Rectal smooth muscle tissue (tissue), 1 donor: ENCODE results near the gene CTRB1.

Experiments used
- H3K27ac ChIP-seq: one replicate; pipeline ENCODE4 v1.7.0; 2013; ENCODE audit warnings: low read depth, low read length, inconsistent platforms
- H3K27me3 ChIP-seq: one replicate; pipeline ENCODE4 v1.7.0; 2013; ENCODE audit warnings: low read length; ENCODE audit not compliant: control insufficient read depth, insufficient read depth
- H3K36me3 ChIP-seq: one replicate; pipeline ENCODE4 v1.7.0; 2013; ENCODE audit warnings: low read length; ENCODE audit not compliant: control insufficient read depth, insufficient read depth
- H3K4me1 ChIP-seq: one replicate; pipeline ENCODE4 v1.7.0; 2013; ENCODE audit warnings: low read length; ENCODE audit not compliant: control insufficient read depth, insufficient read depth
- H3K4me3 ChIP-seq: one replicate; pipeline ENCODE4 v1.7.0; 2013; ENCODE audit warnings: low read length
- H3K9ac ChIP-seq: one replicate; pipeline ENCODE4 v1.7.0; 2013; ENCODE audit warnings: low read length

The CTRB1 gene

DNA sequence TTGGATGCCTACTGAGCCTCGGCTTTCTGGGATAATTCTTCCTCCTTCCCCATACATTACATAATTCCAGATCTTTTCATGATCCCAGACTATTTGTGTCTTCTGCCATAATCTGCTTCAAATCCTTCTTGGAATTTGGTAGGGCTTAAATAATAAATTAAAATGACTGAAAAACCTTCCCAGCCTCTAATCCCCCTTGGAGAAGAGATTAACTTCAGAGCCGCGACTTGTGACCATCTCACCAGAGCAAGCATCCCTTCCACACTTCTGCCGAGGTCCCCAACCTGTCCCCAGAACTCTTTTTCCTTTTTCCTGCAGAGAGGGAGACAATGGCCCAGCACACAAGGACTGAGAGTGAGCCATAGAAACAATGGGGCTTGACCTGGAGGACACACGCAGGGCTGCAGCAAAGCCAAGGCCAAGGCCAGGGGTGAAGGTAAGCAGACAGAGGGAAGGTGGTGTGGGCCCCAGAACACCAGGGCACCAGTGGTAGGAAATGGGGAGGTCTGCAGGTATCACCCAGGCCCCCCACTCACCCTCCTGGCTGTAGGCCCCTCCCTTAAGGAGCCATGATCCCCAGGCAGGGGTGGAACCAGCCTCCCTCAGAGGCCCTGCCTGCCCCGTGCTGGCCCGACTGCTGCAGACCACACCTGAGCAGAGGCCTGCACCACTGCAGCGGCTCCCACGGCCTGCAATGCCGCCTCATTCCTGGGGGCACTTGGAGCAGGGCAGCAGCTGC lies 42.2 kb downstream of the CTRB1 start:
- Histone ChIP-seq H3K36me3 (no peaks in the 10 kb centered on the region), H3K27ac (no peak overlapping the region), H3K4me3 (no peak overlapping the region), H3K27me3 (no peaks in the 10 kb centered on the region), H3K4me1 (peaks cover 51% of the 10 kb centered on the region), H3K9ac (no peak overlapping the region)

DNA sequence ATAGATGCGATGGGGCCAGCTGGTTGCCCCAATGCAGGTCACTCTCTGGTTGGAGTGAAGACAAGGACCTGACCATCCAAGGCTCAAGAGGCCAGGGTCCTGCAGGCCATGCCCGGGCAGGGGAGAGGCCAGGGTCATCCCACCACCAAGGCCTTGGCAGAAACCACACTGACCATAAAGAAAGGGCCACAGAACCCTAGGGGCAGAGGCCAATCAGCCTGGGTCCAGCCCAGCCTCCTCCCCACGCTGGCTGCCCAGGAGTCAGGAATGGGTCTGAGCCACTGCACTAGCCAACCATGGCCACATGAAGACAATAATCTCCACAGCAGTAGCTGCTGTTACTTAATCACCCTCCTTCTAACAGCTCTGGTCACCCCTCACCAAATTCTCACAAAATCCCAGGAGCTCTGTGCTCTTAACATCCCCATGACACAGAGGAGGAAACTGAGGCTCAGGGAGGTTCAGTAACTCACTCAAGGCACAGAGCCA lies 42.8 kb downstream of the CTRB1 start:
- Histone ChIP-seq H3K27ac (no peak overlapping the region), H3K4me3 (peak overlapping the region; percentile 10), H3K27me3 (no peaks in the 10 kb centered on the region), H3K36me3 (no peaks in the 10 kb centered on the region), H3K4me1 (peaks cover 50% of the 10 kb centered on the region), H3K9ac (no peak overlapping the region)

DNA sequence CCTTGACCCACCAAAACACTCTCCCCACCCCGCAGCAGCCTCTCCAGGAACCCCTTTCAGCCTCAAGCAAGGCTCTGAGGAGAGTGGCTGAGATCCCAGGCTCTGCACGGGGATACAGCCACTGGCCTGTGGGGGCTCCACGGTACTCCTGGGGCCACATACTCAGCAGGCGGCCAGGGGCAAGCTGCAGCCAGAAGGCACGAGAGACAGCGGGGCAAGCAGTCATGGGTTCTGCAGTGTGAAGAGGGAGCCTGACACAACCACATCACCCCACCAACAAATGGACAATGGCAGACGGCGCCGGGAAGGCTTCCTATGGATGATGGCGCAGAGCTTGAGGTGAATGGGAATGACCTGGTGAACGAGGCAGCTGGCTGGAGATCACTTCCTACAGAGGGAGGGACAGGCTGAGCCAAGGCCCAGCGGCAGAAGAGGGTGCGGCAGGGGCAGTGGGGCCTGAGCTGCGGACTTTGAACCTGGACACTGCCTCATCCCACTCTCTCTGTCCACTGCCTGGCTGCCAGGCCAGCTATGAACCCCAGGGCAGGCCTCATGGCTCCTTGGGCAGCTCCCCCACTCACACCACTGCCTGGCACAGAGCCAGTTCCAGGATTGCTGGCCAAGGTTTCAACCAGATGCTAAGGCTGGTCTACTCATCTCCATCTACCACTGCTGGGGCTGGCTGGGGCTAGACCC lies 43.5 kb downstream of the CTRB1 start:
- Histone ChIP-seq H3K4me1 (peaks cover 45% of the 10 kb centered on the region), H3K27ac (peak overlapping the region; percentile 22), H3K4me3 (peak overlapping the region; percentile 10)

DNA sequence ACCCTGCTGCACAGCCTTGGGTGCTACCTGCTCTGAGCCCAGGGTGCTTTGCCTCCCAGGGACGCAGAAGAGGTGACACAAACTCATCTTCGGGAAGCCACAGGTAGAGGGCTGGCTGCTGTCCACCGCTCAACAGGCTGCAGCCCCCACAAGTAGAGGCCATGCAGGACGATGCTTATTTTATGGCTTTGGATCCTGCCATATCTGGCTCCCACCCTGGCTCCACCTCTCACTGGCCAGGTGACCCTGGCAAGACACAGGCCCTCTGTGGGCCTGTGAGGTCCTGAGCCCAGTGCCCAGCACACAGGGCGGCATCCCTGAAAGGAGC lies 44.0 kb downstream of the CTRB1 start:
- Histone ChIP-seq H3K27ac (peak overlapping the region; percentile 22), H3K4me1 (peaks cover 44% of the 10 kb centered on the region), H3K27me3 (no peaks in the 10 kb centered on the region), H3K9ac (no peak overlapping the region), H3K4me3 (peak overlapping the region; percentile 10), H3K36me3 (no peaks in the 10 kb centered on the region)

More for the DNA sequence above, 43.5 kb downstream of the CTRB1 start:
- Histone ChIP-seq H3K27me3 (no peaks in the 10 kb centered on the region), H3K9ac (no peak overlapping the region), H3K36me3 (no peaks in the 10 kb centered on the region)

DNA sequence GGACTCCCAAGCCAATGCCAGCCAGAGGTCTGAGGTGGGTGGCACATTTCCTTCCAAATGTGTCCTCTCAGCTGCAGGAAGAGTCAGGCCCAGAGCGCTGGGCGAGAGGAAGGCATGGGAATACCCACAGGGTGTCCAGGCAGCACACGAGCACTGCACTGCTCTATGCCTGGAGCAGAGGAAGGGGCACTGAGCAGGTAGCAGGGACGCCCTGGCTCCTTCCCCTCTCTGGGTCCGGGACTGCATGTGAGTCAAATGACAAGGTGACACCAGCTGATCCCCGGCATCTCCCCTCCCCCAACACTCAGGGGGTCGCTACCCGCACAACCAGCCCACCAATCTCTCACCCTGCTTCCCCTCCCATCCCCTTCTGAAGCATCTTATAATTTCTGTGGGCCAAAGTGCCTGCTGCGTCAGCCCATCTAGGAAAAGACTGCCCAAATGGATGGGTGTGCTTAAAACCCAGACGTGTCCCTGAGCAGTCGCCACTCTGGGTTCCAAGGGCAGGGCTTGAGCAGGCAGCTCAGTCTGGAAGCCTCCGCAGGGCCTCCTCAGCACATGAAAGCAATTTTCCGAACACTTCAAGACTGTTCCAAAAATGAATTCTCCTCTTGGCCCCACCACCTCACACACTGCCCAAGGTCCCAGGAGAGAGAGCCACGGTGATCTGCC lies 44.6 kb downstream of the CTRB1 start:
- H3K36me3 ChIP-seq: no peaks in the 10 kb centered on the region
- peaks cover 42% of the 10 kb centered on the region for H3K4me1 ChIP-seq
- no peak overlapping the region for H3K9ac ChIP-seq
- no peaks in the 10 kb centered on the region for H3K27me3 ChIP-seq
- peak overlapping the region; percentile 88 for H3K4me3 ChIP-seq
- peak overlapping the region; percentile 93 for H3K27ac ChIP-seq

DNA sequence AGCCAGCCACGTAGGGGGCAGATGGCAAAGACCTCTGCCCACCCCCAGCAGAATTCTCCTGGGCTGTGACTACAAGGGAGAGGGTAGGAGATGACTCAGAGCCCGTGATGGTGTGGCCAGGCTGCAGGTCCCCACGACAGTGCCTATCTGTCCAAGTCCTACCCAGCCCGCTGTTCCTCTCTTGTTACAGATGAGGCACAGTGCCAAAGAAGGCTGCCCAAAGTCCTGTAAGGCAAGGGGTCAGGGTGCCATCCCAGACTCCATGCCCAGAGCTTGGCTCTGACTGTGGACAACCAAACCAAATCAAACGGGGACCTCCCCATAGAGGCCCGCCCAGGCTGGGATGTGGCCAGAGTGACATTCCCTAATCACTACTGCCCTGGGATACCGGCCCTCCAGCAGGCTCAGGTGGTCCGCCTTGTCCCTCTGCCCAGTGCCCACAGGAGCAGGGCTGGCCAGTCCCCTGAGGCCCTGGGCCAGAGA lies 45.2 kb downstream of the CTRB1 start:
- Histone ChIP-seq H3K9ac (no peak overlapping the region), H3K27ac (peak overlapping the region; percentile 93), H3K4me3 (peak overlapping the region; percentile 88), H3K36me3 (no peaks in the 10 kb centered on the region), H3K4me1 (peaks cover 37% of the 10 kb centered on the region), H3K27me3 (no peaks in the 10 kb centered on the region)

DNA sequence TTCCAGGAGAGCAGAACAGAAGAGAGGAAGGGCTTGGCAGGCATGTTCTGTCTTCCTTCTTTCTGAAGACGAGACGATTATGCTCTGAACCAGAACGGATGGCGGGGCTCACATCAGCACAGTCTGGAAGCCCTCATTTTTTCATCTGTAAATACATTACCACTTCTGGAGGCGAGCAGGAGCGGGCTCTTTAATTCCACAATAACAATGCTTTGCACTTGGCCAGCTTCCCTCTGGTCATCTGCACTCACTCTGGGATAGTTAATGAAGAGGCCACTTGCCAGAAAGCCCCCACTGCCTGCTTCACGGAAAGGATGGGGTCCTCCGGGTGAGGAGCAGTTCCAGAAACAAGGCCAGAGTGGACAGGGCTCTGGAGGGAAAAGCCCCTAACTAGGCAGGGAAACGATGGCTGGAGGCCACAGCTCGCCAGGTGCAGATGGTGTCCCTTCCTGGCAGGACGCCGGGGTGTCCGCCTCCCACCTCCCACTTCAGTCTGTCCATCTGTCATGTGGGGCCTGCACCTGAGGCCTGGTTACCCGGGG lies 45.7 kb downstream of the CTRB1 start:
- Histone ChIP-seq H3K27me3 (no peaks in the 10 kb centered on the region), H3K4me3 (peak overlapping the region; percentile 88), H3K36me3 (no peaks in the 10 kb centered on the region), H3K4me1 (peaks cover 37% of the 10 kb centered on the region), H3K27ac (peak overlapping the region; percentile 93), H3K9ac (no peak overlapping the region)

DNA sequence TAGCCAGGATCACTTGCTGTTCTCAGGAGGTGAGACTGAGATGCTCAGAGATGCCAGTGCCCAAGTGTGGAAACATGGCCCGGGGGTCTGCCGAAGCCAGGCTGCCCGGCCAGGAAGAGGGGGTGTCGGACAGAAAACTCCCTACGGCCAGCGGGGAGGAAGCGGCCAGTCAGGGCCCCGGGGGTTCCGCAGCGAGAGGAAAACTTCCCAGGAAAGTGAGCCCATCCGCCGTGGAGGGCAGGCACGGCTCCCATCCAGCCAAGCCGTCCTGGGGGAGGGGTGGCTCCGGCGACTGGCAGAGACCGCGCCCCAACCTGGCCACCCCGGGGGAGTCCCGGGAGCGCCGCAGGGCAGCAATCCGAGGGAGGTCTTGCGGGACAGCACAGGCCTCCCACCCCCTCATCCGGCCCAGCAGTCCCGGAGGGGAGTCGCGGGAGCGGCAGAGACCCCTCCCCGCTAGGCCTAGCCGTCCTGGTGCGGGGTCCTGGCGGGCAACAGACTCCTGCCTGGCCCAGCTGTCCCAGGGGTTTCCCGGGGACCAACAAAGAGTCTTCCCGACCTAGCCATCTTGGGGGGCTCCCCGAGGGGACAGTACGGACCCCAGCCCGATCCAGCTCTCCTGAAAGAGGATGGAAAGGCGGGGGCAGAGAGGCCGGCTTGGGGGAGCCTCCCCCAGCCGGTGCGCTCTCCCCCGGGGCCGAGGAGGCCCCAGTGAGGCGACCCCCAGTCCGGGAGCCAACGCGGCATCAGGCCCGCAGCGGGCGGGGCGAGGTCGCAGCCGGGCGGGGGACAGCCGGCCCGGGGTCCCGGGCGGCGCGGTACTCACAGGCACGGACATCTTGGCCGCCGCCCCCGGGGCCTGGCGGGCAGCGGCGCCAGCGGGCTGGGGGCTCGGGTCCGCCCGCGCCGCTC lies 46.5 kb downstream of the CTRB1 start:
- Histone ChIP-seq H3K9ac (peak overlapping the region; percentile 83), H3K36me3 (no peaks in the 10 kb centered on the region), H3K27ac (peak overlapping the region; percentile 93), H3K4me1 (peaks cover 37% of the 10 kb centered on the region), H3K27me3 (no peaks in the 10 kb centered on the region), H3K4me3 (peak overlapping the region; percentile 88)

DNA sequence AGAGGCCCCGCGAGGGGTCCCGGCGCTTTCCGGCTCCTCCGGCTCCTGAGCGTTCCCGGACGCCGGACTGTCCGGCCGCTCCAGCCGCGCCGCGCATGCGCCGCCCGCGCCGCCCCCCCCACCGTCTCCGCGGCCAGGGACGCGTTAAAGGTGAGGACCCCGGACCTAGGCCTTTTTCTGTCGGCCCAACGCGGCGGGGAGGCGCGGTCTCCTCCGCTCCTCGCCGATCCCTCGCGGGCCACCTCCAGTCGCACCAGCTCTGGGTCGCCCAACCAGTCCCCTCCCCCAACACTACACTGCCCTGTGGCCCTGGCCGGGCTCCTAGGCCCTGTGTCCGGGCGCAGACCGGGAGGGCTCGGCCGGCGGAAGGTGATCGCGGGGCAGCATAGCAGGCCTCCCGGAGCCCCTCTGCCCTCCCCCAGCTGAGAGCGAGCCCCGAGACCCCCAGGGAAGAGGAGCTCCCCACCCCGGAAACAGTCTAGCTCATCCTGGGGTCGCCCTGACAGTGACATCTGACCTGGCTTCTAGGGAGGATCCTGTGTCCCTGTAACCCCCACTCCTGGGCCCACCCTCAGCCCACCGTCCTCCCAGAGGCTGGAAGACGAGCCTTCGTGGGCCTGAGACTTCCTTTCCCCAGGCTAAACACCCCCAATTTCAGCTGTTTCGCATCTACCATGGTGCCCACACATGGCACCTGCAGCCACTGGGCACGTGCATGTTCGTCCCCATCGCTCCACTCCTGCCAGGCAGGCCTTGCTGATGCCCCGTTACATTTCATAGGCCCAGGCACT lies 47.3 kb downstream of the CTRB1 start:
- no peaks in the 10 kb centered on the region for H3K36me3 ChIP-seq
- H3K4me3 ChIP-seq: peak overlapping the region; percentile 88
- peaks cover 37% of the 10 kb centered on the region for H3K4me1 ChIP-seq

DNA sequence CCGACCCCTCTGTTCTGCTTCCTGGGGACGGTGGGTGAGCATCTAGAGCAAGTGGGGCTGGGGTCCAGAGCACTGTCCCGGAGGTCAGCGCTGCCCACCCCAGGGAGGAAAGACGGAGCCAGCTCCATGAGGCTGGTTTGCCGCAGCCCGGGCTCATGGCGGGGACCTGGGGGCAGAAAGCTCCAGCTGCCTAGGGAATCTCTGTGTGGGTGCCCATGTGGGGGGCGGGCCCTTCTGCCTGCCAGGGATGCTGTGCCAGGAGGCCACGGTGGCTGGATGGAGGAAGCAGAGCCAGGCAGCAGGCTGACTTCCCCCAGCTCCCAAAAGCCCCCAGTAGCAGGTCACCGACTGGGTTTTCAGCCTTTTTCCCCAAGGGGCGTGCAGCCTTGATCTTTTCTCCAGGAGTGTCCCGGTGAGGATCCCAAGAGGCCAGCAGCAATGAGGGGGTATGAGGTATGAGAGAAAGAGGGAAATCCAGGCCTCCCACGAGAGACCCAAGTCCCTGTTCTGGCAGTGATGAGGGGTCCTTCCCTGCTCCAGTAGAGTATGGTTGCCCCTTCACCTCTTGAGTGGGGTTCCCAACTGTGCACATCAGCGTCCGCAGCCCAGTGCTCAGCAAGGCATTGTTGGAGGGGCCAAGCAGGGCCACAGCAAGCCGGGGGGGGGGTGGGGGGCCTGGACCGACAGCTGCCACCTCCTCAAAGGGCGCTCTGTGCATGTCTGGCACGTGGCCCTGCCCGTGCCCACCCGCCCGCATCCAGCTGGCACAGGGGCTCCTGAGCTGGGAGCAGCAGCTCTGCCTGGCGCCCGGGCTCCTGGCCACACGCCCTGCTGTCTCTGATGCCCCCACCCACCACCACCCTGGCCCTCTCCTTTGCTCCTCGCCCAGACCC lies 48.2 kb downstream of the CTRB1 start:
- Histone ChIP-seq H3K4me1 (peaks cover 37% of the 10 kb centered on the region), H3K9ac (no peak overlapping the region), H3K27me3 (no peaks in the 10 kb centered on the region), H3K27ac (no peak overlapping the region), H3K4me3 (peak overlapping the region; percentile 88), H3K36me3 (no peaks in the 10 kb centered on the region)

More for the DNA sequence above, 47.3 kb downstream of the CTRB1 start:
- H3K27me3 ChIP-seq: no peaks in the 10 kb centered on the region
- H3K27ac ChIP-seq: peak overlapping the region; percentile 93
- peak overlapping the region; percentile 83 for H3K9ac ChIP-seq
